ENCODE results near the gene TRAPPC3L.
A peak's percentile ranks its signal among the peaks of the same experiment; 100 is the strongest.

TRAPPC3L gene

GRCh38 chr6:116531675-116532570, 13.6 kb downstream of the TRAPPC3L start:
- TF ChIP-seq CTCF (IDR thresholded peaks at IDR 0.05; ENCODE audit: low read depth, low read length), result peak; percentile 75
- peak; percentile 87 to 88 for DNase-seq (ENCODE audit: low read depth in 2 of 2)
- no peak overlapping the region for H3K4me3 ChIP-seq (replicated peaks in 1 of 2; ENCODE audit: low read depth in 2 of 2, low read length in 2 of 2)

GRCh38 chr6:116530436-116530835, 15.0 kb downstream of the TRAPPC3L start:
- H3K4me3 ChIP-seq (replicated peaks in 1 of 2; ENCODE audit: low read depth in 2 of 2, low read length in 2 of 2), result no peak overlapping the region
- no peak for DNase-seq (ENCODE audit: low read depth in 2 of 2)
- TF ChIP-seq CTCF (IDR thresholded peaks at IDR 0.05; ENCODE audit: low read depth, low read length), result no peak

GRCh38 chr6:116529466-116530290, 15.8 kb downstream of the TRAPPC3L start:
- H3K4me3 ChIP-seq (replicated peaks in 1 of 2; ENCODE audit: low read depth in 2 of 2, low read length in 2 of 2), result no peak overlapping the region
- no peak for TF ChIP-seq CTCF (IDR thresholded peaks at IDR 0.05; ENCODE audit: low read depth, low read length)
- no peak for DNase-seq (ENCODE audit: low read depth in 2 of 2)

GRCh38 chr6:116528780-116529179, 16.7 kb downstream of the TRAPPC3L start:
- no peak for TF ChIP-seq CTCF (IDR thresholded peaks at IDR 0.05; ENCODE audit: low read depth, low read length)
- DNase-seq (ENCODE audit: low read depth in 2 of 2), result peak; percentile 31 to 60
- no peak overlapping the region for H3K4me3 ChIP-seq (replicated peaks in 1 of 2; ENCODE audit: low read depth in 2 of 2, low read length in 2 of 2)

- no peak for DNase-seq (ENCODE audit: low read depth in 2 of 2)
Measured at GRCh38 chr6:116528133-116528532, 17.4 kb downstream of the TRAPPC3L start.

GRCh38 chr6:116524236-116524635, 21.2 kb downstream of the TRAPPC3L start:
- no peak overlapping the region for H3K4me3 ChIP-seq (replicated peaks in 1 of 2; ENCODE audit: low read depth in 2 of 2, low read length in 2 of 2)
- no peak for DNase-seq (ENCODE audit: low read depth in 2 of 2)
- TF ChIP-seq CTCF (IDR thresholded peaks at IDR 0.05; ENCODE audit: low read depth, low read length), result no peak

More at GRCh38 chr6:116528133-116528532, 17.4 kb downstream of the TRAPPC3L start:
- H3K4me3 ChIP-seq (replicated peaks in 1 of 2; ENCODE audit: low read depth in 2 of 2, low read length in 2 of 2), result no peak overlapping the region
- TF ChIP-seq CTCF (IDR thresholded peaks at IDR 0.05; ENCODE audit: low read depth, low read length), result no peak

Data from cardiac fibroblast (primary cell).